NCI-H2081 (cell line): ENCODE results near the gene EEFSEC.

Experiments
- DNase-seq, 2 experiments: peaks; one replicate each; lab custom pipeline; 2025; lab: John Stamatoyannopoulos, UW

EEFSEC gene

GRCh38 chr3:128446821-128447220 lies 293.5 kb downstream of the EEFSEC start:
- no peak for DNase-seq

GRCh38 chr3:128447561-128448013 lies 294.3 kb downstream of the EEFSEC start:
- no peak for DNase-seq

GRCh38 chr3:128448491-128448890 lies 295.2 kb downstream of the EEFSEC start:
- no peak for DNase-seq

- no peak for DNase-seq
Measured at GRCh38 chr3:128449111-128449638, 295.9 kb downstream of the EEFSEC start.

- no peak for DNase-seq
Measured at GRCh38 chr3:128452120-128452519, 298.8 kb downstream of the EEFSEC start.

- no peak for DNase-seq
Measured at GRCh38 chr3:128452678-128453275, 299.5 kb downstream of the EEFSEC start.

- no peak for DNase-seq
Measured at GRCh38 chr3:128453501-128454309, 300.4 kb downstream of the EEFSEC start.

- no peak for DNase-seq
Measured at GRCh38 chr3:128454310-128454618, 301.0 kb downstream of the EEFSEC start.

- DNase-seq: no peak
Measured at GRCh38 chr3:128455116-128455515, 301.8 kb downstream of the EEFSEC start.

GRCh38 chr3:128455786-128456748 lies 302.8 kb downstream of the EEFSEC start:
- DNase-seq: no peak

GRCh38 chr3:128456776-128457715 lies 303.8 kb downstream of the EEFSEC start:
- DNase-seq: no peak

GRCh38 chr3:128457937-128458336 lies 304.7 kb downstream of the EEFSEC start:
- no peak for DNase-seq
